Measurements from ENCODE around the gene NALCN.

DNA sequence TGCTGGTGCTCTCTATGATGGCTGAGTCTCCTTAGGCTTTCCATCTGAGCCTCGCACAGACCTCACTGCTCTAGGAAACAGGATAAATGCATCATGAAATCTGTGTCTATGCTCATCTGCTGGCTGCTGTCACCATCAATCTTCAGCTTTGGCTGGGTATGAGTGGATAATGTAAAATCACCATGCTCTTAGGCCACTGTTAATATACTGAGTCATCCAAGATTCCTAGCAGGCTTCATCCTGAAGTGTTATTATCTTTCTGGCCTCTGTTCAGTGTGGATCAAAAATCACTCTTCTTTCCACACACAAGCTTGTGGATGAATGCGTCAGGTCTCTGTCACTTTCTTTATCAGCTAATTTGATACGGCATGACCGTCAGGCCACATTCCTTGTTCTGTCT is 317.4 kb downstream of the NALCN start:
- TF ChIP-seq NFIC (IDR thresholded peaks at IDR 0.05) (no peak), CEBPB (IDR thresholded peaks at IDR 0.05) (no peak)

All from Ishikawa (cell line).